Fibroblast of skin of abdomen (primary cell): ENCODE measurements around the gene PLSCR3.

Experiments
- DNase-seq: peaks from one replicate; pipeline ENCODE4 v3.0.0-alpha.2; 2013

PLSCR3 gene

GRCh38 chr17:7347630-7348477, 46.5 kb downstream of the PLSCR3 start:
- no peak for DNase-seq

GRCh38 chr17:7346761-7347614, 47.3 kb downstream of the PLSCR3 start:
- DNase-seq = no peak

- DNase-seq = no peak
Observed at GRCh38 chr17:7343250-7343649, 51.1 kb downstream of the PLSCR3 start.

GRCh38 chr17:7341842-7342241, 52.5 kb downstream of the PLSCR3 start:
- no peak for DNase-seq

GRCh38 chr17:7340179-7340578, 54.1 kb downstream of the PLSCR3 start:
- no peak for DNase-seq
